DOHH2 (cell line): ENCODE data around the gene CRHR1.

Experiments used
- EZH2phosphoT487 ChIP-seq: fragments of 200-600 bp; sonication (generic); IDR thresholded peaks from 2 replicates; pipeline ENCODE4 v1.6.1; 2017; ENCODE audit warnings: borderline replicate concordance, mild to moderate bottlenecking, antibody characterized with exemption, low read length, moderate library complexity, mixed read lengths
- TF ChIP-seq, protein P1 (sequence below): fragments of 200-600 bp; sonication (generic); IDR thresholded peaks from one replicate; pipeline ENCODE4 v1.5.1; 2014; ENCODE audit warnings: antibody characterized with exemption, mild to moderate bottlenecking, low read depth, low read length; ENCODE audit not compliant: poor library complexity, severe bottlenecking

DNA sequence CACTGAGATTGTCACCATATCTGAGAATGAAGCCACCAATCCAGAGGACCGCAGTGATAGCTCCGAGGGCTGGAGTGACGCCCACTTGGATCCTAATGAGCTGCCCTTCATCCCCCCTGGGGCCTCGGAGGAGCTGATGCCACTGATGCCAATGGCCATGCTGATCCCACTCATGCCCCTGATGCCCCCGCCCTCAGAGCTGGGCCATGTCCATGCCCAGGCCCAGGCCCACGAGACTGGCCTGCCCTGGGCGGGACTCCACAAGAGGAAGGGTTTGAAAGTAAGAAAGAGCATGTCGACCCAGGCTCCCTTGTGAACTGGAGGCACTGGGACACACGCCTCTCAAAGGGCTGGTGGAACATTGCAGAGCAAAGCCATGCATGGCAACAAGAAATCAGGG is 62.5 kb downstream of the CRHR1 start:
- TF ChIP-seq, protein P1, sequence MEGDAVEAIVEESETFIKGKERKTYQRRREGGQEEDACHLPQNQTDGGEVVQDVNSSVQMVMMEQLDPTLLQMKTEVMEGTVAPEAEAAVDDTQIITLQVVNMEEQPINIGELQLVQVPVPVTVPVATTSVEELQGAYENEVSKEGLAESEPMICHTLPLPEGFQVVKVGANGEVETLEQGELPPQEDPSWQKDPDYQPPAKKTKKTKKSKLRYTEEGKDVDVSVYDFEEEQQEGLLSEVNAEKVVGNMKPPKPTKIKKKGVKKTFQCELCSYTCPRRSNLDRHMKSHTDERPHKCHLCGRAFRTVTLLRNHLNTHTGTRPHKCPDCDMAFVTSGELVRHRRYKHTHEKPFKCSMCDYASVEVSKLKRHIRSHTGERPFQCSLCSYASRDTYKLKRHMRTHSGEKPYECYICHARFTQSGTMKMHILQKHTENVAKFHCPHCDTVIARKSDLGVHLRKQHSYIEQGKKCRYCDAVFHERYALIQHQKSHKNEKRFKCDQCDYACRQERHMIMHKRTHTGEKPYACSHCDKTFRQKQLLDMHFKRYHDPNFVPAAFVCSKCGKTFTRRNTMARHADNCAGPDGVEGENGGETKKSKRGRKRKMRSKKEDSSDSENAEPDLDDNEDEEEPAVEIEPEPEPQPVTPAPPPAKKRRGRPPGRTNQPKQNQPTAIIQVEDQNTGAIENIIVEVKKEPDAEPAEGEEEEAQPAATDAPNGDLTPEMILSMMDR = no peak
- no peak for TF ChIP-seq EZH2phosphoT487
